Bone marrow (tissue), 2 donors: ENCODE results near the gene PRAME.

Experiments used
- DNase-seq, 2 donors: peaks; one replicate each; lab custom pipeline; 2025; lab: John Stamatoyannopoulos, UW

PRAME gene

GRCh38 chr22:22579869-22580604 is 21.0 kb upstream of the PRAME start:
- no peak for DNase-seq

- DNase-seq: no peak
These were observed 19.8 kb upstream of the PRAME start for GRCh38 chr22:22578702-22579424.

- DNase-seq: no peak
These were observed 17.9 kb upstream of the PRAME start for GRCh38 chr22:22576989-22577427.

GRCh38 chr22:22576244-22576988 is 17.4 kb upstream of the PRAME start:
- peak in 1 of 2 donors; percentile 6 for DNase-seq

GRCh38 chr22:22574361-22574760 is 15.3 kb upstream of the PRAME start:
- DNase-seq: no peak

- no peak for DNase-seq
These were observed 14.2 kb upstream of the PRAME start for GRCh38 chr22:22573047-22573889.

GRCh38 chr22:22571862-22572261 is 12.8 kb upstream of the PRAME start:
- no peak for DNase-seq

- DNase-seq: no peak
These were observed 12.4 kb upstream of the PRAME start for GRCh38 chr22:22571429-22571828.

- DNase-seq: no peak
These were observed 10.2 kb upstream of the PRAME start for GRCh38 chr22:22569218-22569617.

GRCh38 chr22:22565981-22566380 is 6.9 kb upstream of the PRAME start:
- DNase-seq: no peak

- no peak for DNase-seq
These were observed 744 bp downstream of the PRAME start for GRCh38 chr22:22558071-22558971.

- DNase-seq: no peak
These were observed 1.8 kb downstream of the PRAME start for GRCh38 chr22:22556995-22557925.

GRCh38 chr22:22556578-22556977 is 2.5 kb downstream of the PRAME start:
- no peak for DNase-seq

- no peak for DNase-seq
These were observed 3.5 kb downstream of the PRAME start for GRCh38 chr22:22555596-22555995.

GRCh38 chr22:22554587-22555284 is 4.3 kb downstream of the PRAME start:
- DNase-seq: no peak

- DNase-seq: no peak
These were observed 5.1 kb downstream of the PRAME start for GRCh38 chr22:22553735-22554586.

GRCh38 chr22:22553141-22553540 is 5.9 kb downstream of the PRAME start:
- DNase-seq: no peak

GRCh38 chr22:22552630-22553029 is 6.4 kb downstream of the PRAME start:
- DNase-seq: no peak
